Measurements from ENCODE around the gene POU6F2.

GRCh38 chr7:39429421-39429820 lies 451.7 kb downstream of the POU6F2 start:
- no peak for TF ChIP-seq EP300 (IDR thresholded peaks at IDR 0.05; ENCODE audit: low read depth)
- TF ChIP-seq CTCF (IDR thresholded peaks at IDR 0.05) = no peak
- TF ChIP-seq POLR2A (IDR thresholded peaks at IDR 0.05) = no peak

Measured in transverse colon (tissue), 3 donors.